Measurements from ENCODE around the gene PGM2L1.
"Not testable (repeated sequence)": the region's sequence is repeated elsewhere in the genome, so short reads cannot be mapped to it uniquely, and the experiment has no call there.

Gene PGM2L1

GRCh38 chr11:74398244-74399159 is at the start of gene PGM2L1:
PGM2L1 (minus strand) TSS chr11:74398433; CDS start chr11:74398161, 272 bp downstream.
- FAIRE-seq (peak; percentile 57), DNase-seq (ENCODE audit: low spot score) (peak; percentile 88)

- FAIRE-seq: no peak
- DNase-seq (ENCODE audit: low spot score): no peak
These were observed 49.5 kb upstream of the PGM2L1 start for GRCh38 chr11:74447720-74448119.

GRCh38 chr11:74446532-74446938 is 48.3 kb upstream of the PGM2L1 start:
- no peak for FAIRE-seq
- DNase-seq (ENCODE audit: low spot score): no peak

GRCh38 chr11:74444173-74444826 is 46.1 kb upstream of the PGM2L1 start:
- FAIRE-seq (no peak), DNase-seq (ENCODE audit: low spot score) (no peak)

- FAIRE-seq (no peak), DNase-seq (ENCODE audit: low spot score) (no peak)
These were observed 45.0 kb upstream of the PGM2L1 start for GRCh38 chr11:74443071-74443864.

- FAIRE-seq (no peak), DNase-seq (ENCODE audit: low spot score) (no peak)
These were observed 44.4 kb upstream of the PGM2L1 start for GRCh38 chr11:74442636-74443035.

- FAIRE-seq: no peak
- no peak for DNase-seq (ENCODE audit: low spot score)
These were observed 40.4 kb upstream of the PGM2L1 start for GRCh38 chr11:74438681-74439080.

- no peak for FAIRE-seq
- DNase-seq (ENCODE audit: low spot score): no peak
These were observed 39.3 kb upstream of the PGM2L1 start for GRCh38 chr11:74437441-74438042.

- no peak for FAIRE-seq
- no peak for DNase-seq (ENCODE audit: low spot score)
These were observed 36.3 kb upstream of the PGM2L1 start for GRCh38 chr11:74434528-74434927.

- DNase-seq (ENCODE audit: low spot score): no peak
- FAIRE-seq: no peak
These were observed 31.0 kb upstream of the PGM2L1 start for GRCh38 chr11:74429205-74429604.

- FAIRE-seq: no peak
- DNase-seq (ENCODE audit: low spot score): no peak
These were observed 29.2 kb upstream of the PGM2L1 start for GRCh38 chr11:74427384-74427886.

- FAIRE-seq (no peak), DNase-seq (ENCODE audit: low spot score) (no peak)
These were observed 26.9 kb upstream of the PGM2L1 start for GRCh38 chr11:74425100-74425499.

GRCh38 chr11:74418509-74418895 is 20.3 kb upstream of the PGM2L1 start:
- peak; percentile 66 for DNase-seq (ENCODE audit: low spot score)
- peak; percentile 87 for FAIRE-seq

- FAIRE-seq (no peak), DNase-seq (ENCODE audit: low spot score) (no peak)
These were observed 19.8 kb upstream of the PGM2L1 start for GRCh38 chr11:74417860-74418508.

GRCh38 chr11:74417379-74417804 is 19.2 kb upstream of the PGM2L1 start:
- DNase-seq (ENCODE audit: low spot score) (peak; percentile 32), FAIRE-seq (no peak)

GRCh38 chr11:74416974-74417373 is 18.7 kb upstream of the PGM2L1 start:
- not testable (repeated sequence) for FAIRE-seq; DNase-seq (ENCODE audit: low spot score)

- DNase-seq (ENCODE audit: low spot score): no peak
These were observed 14.6 kb upstream of the PGM2L1 start for GRCh38 chr11:74412733-74413359.

GRCh38 chr11:74412321-74412720 is 14.1 kb upstream of the PGM2L1 start:
- DNase-seq (ENCODE audit: low spot score) (no peak), FAIRE-seq (no peak)

More at GRCh38 chr11:74412733-74413359, 14.6 kb upstream of the PGM2L1 start:
- no peak for FAIRE-seq

- FAIRE-seq (no peak), DNase-seq (ENCODE audit: low spot score) (no peak)
These were observed 11.4 kb upstream of the PGM2L1 start for GRCh38 chr11:74409633-74410032.

All from RCC 7860 (cell line).